Neutrophil (primary cell): ENCODE measurements around the gene DNAH1.
"Not testable (repeated sequence)": the region's sequence is repeated elsewhere in the genome, so short reads cannot be mapped to it uniquely, and the experiment has no call there.

Experiments
- H3K27ac ChIP-seq: fragments of 200-600 bp; sonication (generic); 2 replicates; pipeline ENCODE4 v1.5.1; 2016; ENCODE audit warnings: mild to moderate bottlenecking, moderate library complexity
- H3K27me3 ChIP-seq: fragments of 200-600 bp; sonication (generic); 2 replicates; pipeline ENCODE4 v1.6.0; 2016; ENCODE audit warnings: mild to moderate bottlenecking
- H3K36me3 ChIP-seq: fragments of 200-600 bp; sonication (generic); 2 replicates; pipeline ENCODE4 v1.5.1; 2017
- H3K4me1 ChIP-seq, 2 experiments: fragments of 200-600 bp in 1 of 2; sonication (generic) in 1 of 2; 1 replicate in 1 of 2; 2 replicates in 1 of 2; pipeline versions ENCODE4 v1.5.1 to v1.6.1; 2013 to 2016; ENCODE audit warnings: low read depth in 1 of 2, low read length in 1 of 2, mild to moderate bottlenecking in 1 of 2, moderate library complexity in 1 of 2; ENCODE audit not compliant: control insufficient read depth in 1 of 2, insufficient read depth in 1 of 2
- H3K4me3 ChIP-seq, 2 experiments: fragments of 200-600 bp in 1 of 2; sonication (generic) in 1 of 2; 1 replicate in 1 of 2; 2 replicates in 1 of 2; pipeline ENCODE4 v1.5.1; 2013 to 2016; ENCODE audit warnings: low read depth in 1 of 2, low read length in 1 of 2, mild to moderate bottlenecking in 1 of 2, moderate library complexity in 1 of 2
- H3K9me3 ChIP-seq: fragments of 200-600 bp; sonication (generic); 2 replicates; pipeline ENCODE4 v1.5.1; 2016
- TF ChIP-seq, protein P1 (sequence below): fragments of 200-600 bp; sonication (generic); IDR thresholded peaks from 2 replicates; pipeline ENCODE4 v1.5.1; 2016; ENCODE audit warnings: antibody characterized with exemption

The DNAH1 gene

GRCh38 chr3:52315977-52316764 lies at the start of gene DNAH1:
DNAH1 (plus strand) TSS chr3:52316319; CDS start chr3:52322443, 6,124 bp downstream.
- H3K9me3 ChIP-seq, result no peaks in the 10 kb centered on the region
- no peak within 1 kb of the TSS for H3K27ac ChIP-seq
- peaks cover 39% of the 10 kb centered on the region for H3K36me3 ChIP-seq
- peaks cover 11% of the 10 kb centered on the region for H3K27me3 ChIP-seq
- peaks cover 5 to 10% of the 10 kb centered on the region in 2 experiments for H3K4me1 ChIP-seq
- TF ChIP-seq, protein P1, sequence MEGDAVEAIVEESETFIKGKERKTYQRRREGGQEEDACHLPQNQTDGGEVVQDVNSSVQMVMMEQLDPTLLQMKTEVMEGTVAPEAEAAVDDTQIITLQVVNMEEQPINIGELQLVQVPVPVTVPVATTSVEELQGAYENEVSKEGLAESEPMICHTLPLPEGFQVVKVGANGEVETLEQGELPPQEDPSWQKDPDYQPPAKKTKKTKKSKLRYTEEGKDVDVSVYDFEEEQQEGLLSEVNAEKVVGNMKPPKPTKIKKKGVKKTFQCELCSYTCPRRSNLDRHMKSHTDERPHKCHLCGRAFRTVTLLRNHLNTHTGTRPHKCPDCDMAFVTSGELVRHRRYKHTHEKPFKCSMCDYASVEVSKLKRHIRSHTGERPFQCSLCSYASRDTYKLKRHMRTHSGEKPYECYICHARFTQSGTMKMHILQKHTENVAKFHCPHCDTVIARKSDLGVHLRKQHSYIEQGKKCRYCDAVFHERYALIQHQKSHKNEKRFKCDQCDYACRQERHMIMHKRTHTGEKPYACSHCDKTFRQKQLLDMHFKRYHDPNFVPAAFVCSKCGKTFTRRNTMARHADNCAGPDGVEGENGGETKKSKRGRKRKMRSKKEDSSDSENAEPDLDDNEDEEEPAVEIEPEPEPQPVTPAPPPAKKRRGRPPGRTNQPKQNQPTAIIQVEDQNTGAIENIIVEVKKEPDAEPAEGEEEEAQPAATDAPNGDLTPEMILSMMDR, result no peak
- no peak within 1 kb of the TSS for H3K4me3 ChIP-seq

DNA sequence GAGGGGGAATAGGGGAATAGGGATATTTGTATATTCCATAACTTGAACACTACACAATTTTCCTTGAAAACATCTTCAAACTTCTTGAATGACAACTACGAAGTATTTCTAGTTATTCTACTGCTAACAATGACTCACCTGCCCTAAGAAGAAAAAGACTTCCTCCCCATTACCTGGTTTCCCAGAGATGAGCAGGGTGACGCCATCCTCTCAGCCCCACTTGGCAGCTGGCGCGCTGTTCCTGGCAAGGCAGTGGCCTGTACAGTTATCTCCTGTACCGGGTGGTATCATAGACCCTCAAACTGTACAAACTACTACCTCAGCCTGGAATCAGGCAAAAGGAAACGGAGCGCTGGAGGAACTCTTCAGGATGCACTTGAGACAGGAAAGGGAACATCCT lies 48.1 kb upstream of the DNAH1 start:
- Histone ChIP-seq H3K36me3 (peaks cover 62% of the 10 kb centered on the region), H3K4me1 (peaks cover 44 to 53% of the 10 kb centered on the region in 2 experiments), H3K27me3 (no peaks in the 10 kb centered on the region), H3K4me3 (no peak overlapping the region), H3K9me3 (no peaks in the 10 kb centered on the region), H3K27ac (peak overlapping the region; percentile 40)
- TF ChIP-seq, protein P1, result no peak

DNA sequence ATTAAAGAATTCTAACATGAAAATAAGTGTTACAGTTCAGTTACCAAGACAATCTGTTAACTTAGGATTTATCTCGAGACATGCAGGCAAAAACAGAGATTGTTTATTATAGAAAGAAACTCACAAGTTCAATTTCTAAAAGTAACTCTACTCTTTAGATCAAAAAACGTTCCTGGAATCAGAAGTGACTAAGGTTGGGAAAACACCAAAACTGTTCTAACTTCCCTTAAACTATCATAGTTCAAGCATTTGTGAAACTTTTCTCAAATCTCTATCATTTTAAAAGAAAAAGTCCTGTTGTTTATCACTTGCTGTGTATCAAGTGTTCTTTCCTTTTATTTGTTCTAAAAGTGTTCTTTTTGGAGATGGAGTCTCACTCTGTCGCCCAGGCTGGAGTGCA lies 46.3 kb upstream of the DNAH1 start:
- H3K27ac ChIP-seq, result peak overlapping the region; percentile 98
- peaks cover 49% of the 10 kb centered on the region for H3K36me3 ChIP-seq
- TF ChIP-seq, protein P1, result no peak
- no peaks in the 10 kb centered on the region for H3K9me3 ChIP-seq
- H3K27me3 ChIP-seq, result no peaks in the 10 kb centered on the region
- H3K4me1 ChIP-seq, result peaks cover 35 to 49% of the 10 kb centered on the region in 2 experiments
- peak overlapping the region; percentile 9 to 49 for H3K4me3 ChIP-seq

- Histone ChIP-seq H3K36me3 (peaks cover 48% of the 10 kb centered on the region), H3K9me3 (no peaks in the 10 kb centered on the region), H3K4me1 (peaks cover 35 to 49% of the 10 kb centered on the region in 2 experiments), H3K4me3 (peak overlapping the region; percentile 9 to 49), H3K27me3 (no peaks in the 10 kb centered on the region), H3K27ac (peak overlapping the region; percentile 98)
- TF ChIP-seq, protein P1, result no peak
Measured at GRCh38 chr3:52270252-52270754, 45.8 kb upstream of the DNAH1 start.

DNA sequence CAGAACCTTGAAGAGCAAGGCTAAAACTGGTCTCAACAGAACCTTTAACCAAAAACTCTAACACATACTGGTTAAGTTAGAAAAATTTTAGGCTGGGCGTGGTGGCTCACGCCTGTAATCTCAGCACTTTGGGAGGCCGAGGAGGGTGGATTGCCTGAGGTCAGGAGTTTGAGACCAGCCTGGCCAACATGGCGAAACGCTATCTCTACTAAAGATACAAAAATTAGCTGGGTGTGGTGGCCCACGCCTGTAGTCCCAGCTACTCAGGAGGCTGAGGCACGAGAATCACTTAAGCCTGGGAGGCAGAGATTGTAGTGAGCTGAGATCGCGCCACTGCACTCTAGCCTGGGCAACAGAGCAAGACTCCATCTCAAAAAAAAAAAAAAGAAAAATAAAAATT lies 43.9 kb upstream of the DNAH1 start:
- not testable (repeated sequence) for H3K9me3 ChIP-seq, H3K4me3 ChIP-seq, H3K27me3 ChIP-seq
- peaks cover 52 to 67% of the 10 kb centered on the region in 2 experiments for H3K4me1 ChIP-seq
- H3K36me3 ChIP-seq, result peaks cover 30% of the 10 kb centered on the region
- H3K27ac ChIP-seq, result peak overlapping the region; percentile 98

GRCh38 chr3:52272831-52273230 lies 43.3 kb upstream of the DNAH1 start:
- Histone ChIP-seq H3K36me3 (peaks cover 25% of the 10 kb centered on the region), H3K9me3 (no peaks in the 10 kb centered on the region), H3K4me3 (no peak overlapping the region), H3K4me1 (peaks cover 58 to 72% of the 10 kb centered on the region in 2 experiments), H3K27me3 (no peaks in the 10 kb centered on the region), H3K27ac (peak overlapping the region; percentile 98)
- TF ChIP-seq, protein P1, result no peak

DNA sequence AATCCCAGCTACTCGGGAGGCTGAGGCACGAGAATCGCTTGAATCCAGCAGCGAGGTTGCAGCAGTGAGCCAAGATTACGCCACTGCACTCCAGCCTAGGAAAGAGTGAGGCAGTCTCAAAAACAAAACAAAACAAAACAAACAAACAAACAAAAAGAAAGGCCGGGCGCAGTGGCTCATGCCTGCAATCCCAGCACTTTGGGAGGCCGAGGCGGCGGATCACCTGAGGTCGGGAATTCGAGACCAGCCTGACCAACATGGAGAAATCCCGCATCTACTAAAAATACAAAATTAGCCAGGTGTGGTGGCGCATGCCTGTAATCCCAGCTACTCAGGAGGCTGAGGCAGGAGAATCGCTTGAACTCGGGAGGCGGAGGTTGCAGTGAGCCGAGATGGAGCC lies 41.3 kb upstream of the DNAH1 start:
- Histone ChIP-seq H3K27ac (peak overlapping the region; percentile 98), H3K4me1 (peaks cover 60 to 72% of the 10 kb centered on the region in 2 experiments)
- H3K4me3 ChIP-seq, H3K36me3 ChIP-seq, H3K9me3 ChIP-seq, H3K27me3 ChIP-seq: not testable (repeated sequence)
